ENCODE results near the gene SEBOX. TPM values are rescaled to one million over a fixed set of nuclear protein-coding genes. Genes with fewer than 3 reads are reported as not detected.

Gene SEBOX
- total RNA-seq, 4 donors from 2014 or later: not detected

DNA sequence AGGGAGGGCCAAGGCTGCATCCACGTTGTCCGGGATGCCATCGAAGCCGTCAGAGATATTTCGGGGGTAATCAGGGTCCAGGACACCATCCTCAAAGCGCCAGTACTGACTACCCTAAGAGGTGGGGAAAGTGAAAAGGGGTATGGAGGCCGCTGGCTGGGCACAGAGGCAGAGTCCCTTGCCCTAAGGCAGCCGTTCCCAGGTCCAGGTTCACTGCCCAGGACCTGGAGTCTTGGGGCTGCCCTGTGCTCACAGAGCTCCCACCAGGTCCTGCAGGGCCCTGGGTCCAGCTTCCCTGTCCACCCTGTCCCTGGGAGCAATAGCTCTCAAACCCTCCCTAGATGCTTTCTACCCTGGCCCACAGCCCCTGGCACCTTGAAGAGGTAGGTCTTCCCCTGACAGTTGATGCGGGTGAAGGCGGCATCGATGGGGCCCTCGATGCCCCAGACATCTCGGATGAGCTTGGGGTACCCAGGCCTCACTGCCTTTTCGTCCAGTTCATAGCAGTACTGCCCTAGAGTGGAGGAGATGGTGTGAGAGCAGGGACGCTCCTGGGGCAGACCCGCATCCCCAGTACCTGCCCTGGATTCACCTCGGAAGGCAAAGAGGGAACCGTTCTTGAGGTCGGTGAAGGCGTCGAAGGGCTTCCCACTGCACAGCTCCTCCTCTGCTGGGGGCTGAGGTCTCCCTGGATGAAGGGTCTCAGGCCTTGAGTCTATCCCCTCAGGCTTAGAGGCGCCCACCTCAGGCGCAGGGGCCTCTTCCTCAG lies 4.1 kb upstream of the SEBOX start:
- H3K9me3 ChIP-seq: no peaks in the 10 kb centered on the region
- TF ChIP-seq EP300 (IDR thresholded peaks at IDR 0.05): no peak
- TF ChIP-seq, protein P1, sequence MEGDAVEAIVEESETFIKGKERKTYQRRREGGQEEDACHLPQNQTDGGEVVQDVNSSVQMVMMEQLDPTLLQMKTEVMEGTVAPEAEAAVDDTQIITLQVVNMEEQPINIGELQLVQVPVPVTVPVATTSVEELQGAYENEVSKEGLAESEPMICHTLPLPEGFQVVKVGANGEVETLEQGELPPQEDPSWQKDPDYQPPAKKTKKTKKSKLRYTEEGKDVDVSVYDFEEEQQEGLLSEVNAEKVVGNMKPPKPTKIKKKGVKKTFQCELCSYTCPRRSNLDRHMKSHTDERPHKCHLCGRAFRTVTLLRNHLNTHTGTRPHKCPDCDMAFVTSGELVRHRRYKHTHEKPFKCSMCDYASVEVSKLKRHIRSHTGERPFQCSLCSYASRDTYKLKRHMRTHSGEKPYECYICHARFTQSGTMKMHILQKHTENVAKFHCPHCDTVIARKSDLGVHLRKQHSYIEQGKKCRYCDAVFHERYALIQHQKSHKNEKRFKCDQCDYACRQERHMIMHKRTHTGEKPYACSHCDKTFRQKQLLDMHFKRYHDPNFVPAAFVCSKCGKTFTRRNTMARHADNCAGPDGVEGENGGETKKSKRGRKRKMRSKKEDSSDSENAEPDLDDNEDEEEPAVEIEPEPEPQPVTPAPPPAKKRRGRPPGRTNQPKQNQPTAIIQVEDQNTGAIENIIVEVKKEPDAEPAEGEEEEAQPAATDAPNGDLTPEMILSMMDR (IDR thresholded peaks at IDR 0.05): no peak
- no peak for TF ChIP-seq POLR2A (IDR thresholded peaks at IDR 0.05)
- 90 to 91% methylated on average over 23 of the region's 23 CpGs for WGBS, 2 donors
- H3K27me3 ChIP-seq: no peaks in the 10 kb centered on the region
- H3K27ac ChIP-seq: no peak overlapping the region
- H3K4me3 ChIP-seq: no peak overlapping the region
- H3K36me3 ChIP-seq: peaks cover 0 to 40% (median 0%) of the 10 kb centered on the region in 3 donors
- peaks cover 0 to 36% (median 17%) of the 10 kb centered on the region in 4 donors for H3K4me1 ChIP-seq
- DNase-seq (ENCODE audit: low spot score in 2 of 2): no peak

DNA sequence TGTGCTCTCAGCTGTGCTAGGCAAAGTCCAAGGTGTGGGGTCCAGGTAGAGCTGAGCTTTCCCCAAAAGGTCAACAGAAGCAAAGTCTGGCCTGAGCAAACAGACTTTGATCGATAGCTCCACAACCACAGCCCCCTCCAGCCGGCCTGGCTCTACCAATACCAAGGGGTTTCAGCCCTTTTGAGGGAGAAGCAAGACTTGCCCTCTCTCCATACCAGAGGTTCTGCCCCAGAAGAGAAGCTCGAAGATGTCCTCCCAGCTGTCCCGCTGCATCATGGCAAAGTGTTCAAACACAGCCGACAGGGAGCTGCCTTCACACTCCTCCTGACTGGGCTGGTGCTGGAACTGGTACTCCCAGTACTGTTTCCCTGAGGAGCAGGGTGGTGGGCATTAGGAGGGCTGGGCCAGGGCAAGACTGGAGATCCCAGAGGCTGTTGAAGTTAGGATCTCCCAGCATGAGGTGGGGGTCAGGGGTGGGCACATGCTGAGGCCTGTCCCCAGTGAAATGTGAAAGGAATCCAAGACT lies 3.4 kb upstream of the SEBOX start:
- DNase-seq (ENCODE audit: low spot score in 2 of 2): no peak
- TF ChIP-seq, protein P1 (IDR thresholded peaks at IDR 0.05): no peak
- TF ChIP-seq POLR2A (IDR thresholded peaks at IDR 0.05) (no peak), EP300 (IDR thresholded peaks at IDR 0.05) (no peak)
- WGBS, 2 donors: 90 to 92% methylated on average over 5 of the region's 5 CpGs
- peaks cover 0 to 32% (median 16%) of the 10 kb centered on the region in 4 donors for H3K4me1 ChIP-seq
- no peaks in the 10 kb centered on the region for H3K27me3 ChIP-seq
- H3K27ac ChIP-seq: no peak overlapping the region
- no peak overlapping the region for H3K4me3 ChIP-seq
- no peaks in the 10 kb centered on the region for H3K9me3 ChIP-seq
- peaks cover 0 to 48% (median 7%) of the 10 kb centered on the region in 3 donors for H3K36me3 ChIP-seq

DNA sequence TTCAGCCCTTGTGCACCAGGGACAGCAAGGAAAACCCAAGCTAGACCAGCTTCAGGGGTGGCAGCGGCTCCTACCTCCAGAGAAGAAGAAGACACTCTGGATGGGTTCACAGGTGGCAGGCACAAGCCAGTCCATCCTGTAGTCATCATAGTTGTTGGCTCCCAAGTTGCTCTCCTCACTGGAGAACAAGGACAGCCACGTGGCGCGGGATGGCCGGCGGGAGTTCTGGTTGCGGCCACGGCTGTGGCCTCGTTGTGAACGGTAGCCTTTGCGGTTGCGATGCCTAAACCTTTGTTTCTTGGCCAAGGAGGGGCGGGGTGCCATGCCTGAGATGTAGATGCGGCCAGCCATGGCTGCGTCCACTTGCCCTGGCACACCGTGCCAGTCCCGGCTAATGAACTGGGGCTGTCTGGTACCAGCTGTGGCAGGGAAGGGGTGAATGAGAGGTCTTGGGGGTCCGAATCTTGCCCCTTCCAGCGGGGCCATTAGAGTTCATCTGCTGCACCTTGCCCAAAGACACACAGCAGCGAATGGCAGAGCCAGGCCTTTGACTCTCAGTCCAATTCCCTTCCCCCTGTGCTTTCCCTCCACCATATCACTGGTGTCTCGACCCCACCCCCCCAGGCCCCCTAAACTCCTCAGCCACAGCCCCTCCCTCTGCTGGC lies 2.8 kb upstream of the SEBOX start:
- Histone ChIP-seq H3K9me3 (no peaks in the 10 kb centered on the region), H3K4me1 (peaks cover 0 to 26% (median 10%) of the 10 kb centered on the region in 4 donors), H3K27ac (no peak overlapping the region), H3K4me3 (no peak overlapping the region), H3K36me3 (peaks cover 0 to 54% (median 13%) of the 10 kb centered on the region in 3 donors), H3K27me3 (no peaks in the 10 kb centered on the region)
- 90 to 91% methylated on average over 19 to 21 of the region's 21 CpGs for WGBS, 2 donors
- TF ChIP-seq EP300 (IDR thresholded peaks at IDR 0.05) (no peak), POLR2A (IDR thresholded peaks at IDR 0.05) (no peak)
- TF ChIP-seq, protein P1 (IDR thresholded peaks at IDR 0.05): no peak
- no peak for DNase-seq (ENCODE audit: low spot score in 2 of 2)

DNA sequence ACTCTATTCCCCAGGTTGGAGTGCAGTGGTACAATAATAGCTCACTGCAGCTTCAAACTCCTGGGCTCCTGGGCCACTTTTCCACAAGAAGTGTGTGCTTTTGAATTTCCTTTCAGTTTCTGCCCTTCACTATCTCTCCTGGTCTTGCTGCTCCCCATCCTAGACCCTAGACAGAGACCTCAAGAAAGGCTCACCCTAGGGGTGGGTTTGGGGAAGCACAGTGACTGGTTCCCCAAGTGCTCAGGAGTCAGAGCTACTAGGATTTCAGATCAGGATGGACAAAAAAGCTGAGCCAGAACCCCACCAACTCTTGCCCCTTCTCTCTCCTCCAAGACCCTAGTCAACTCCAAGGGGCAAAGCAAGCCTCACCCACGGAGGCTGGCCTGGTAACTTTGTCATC lies 1.6 kb upstream of the SEBOX start:
- no peak overlapping the region for H3K4me3 ChIP-seq
- H3K27ac ChIP-seq: no peak overlapping the region
- H3K36me3 ChIP-seq: peaks cover 0 to 65% (median 14%) of the 10 kb centered on the region in 3 donors
- no peaks in the 10 kb centered on the region for H3K9me3 ChIP-seq
- 55 to 57% methylated on average over 1 of the region's 1 CpG for WGBS, 2 donors
- TF ChIP-seq EP300 (IDR thresholded peaks at IDR 0.05) (no peak), POLR2A (IDR thresholded peaks at IDR 0.05) (no peak)
- TF ChIP-seq, protein P1 (IDR thresholded peaks at IDR 0.05): no peak
- H3K27me3 ChIP-seq: no peaks in the 10 kb centered on the region
- peaks cover 0 to 15% (median 3%) of the 10 kb centered on the region in 4 donors for H3K4me1 ChIP-seq
- no peak for DNase-seq (ENCODE audit: low spot score in 2 of 2)

DNA sequence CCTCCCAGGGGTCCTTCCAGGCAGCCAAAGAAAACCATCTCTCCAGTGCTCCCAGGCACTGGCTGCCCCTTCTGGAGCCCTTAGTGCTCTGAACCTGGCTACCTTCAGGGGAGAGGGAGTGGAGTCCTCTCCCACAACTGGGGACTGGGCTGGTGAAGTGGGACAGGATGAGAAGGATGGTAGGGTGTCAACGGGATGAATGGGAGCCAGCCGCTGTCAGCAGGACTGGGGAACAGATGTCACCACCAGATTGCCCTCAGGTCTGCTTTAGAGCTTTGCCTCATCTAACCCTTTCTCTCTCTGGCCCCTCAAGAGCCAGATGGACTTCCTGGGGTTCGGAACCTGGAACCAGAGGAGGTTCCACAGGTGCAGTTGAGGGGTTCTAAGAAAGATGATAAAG lies 488 bp upstream of the SEBOX start:
- H3K27ac ChIP-seq: no peak overlapping the region
- no peaks in the 10 kb centered on the region for H3K27me3 ChIP-seq
- H3K36me3 ChIP-seq: peaks cover 0 to 76% (median 24%) of the 10 kb centered on the region in 3 donors
- no peak for DNase-seq (ENCODE audit: low spot score in 2 of 2)
- no peaks in the 10 kb centered on the region for H3K9me3 ChIP-seq
- 88 to 97% methylated on average over 3 of the region's 3 CpGs for WGBS, 2 donors
- no peak overlapping the region for H3K4me3 ChIP-seq
- TF ChIP-seq, protein P1 (IDR thresholded peaks at IDR 0.05): no peak
- peaks cover 0 to 5% (median 2%) of the 10 kb centered on the region in 4 donors for H3K4me1 ChIP-seq
